Glomerular endothelial cell (primary cell): ENCODE measurements around the gene ANKRD26. TPM values are rescaled to one million over a fixed set of nuclear protein-coding genes. Genes with fewer than 3 reads are reported as not detected.
"Not testable (repeated sequence)": the region's sequence is repeated elsewhere in the genome, so short reads cannot be mapped to it uniquely, and the experiment has no call there.

ENCODE experiments used
- DNase-seq: peaks from one replicate; pipeline ENCODE4 v3.0.0-alpha.2; 2011; ENCODE audit warnings: low read depth, low spot score; ENCODE audit errors: extremely low read depth
- total RNA-seq: library from RNA; depleted of rRNA; stranded (reverse); fragments of >200 nt; gene quantifications from 2 replicates; pipeline ENCODE4 v1.2.3, GENCODE V29; 2015

ANKRD26 gene
- 3.3 and 6.2 TPM in 2 replicates for total RNA-seq

- DNase-seq: peak; percentile 87
Observed at GRCh38 chr10:27099916-27100812, at the start of gene ANKRD26. Gene ANKRD26 (minus strand): TSS chr10:27100494. CDS start chr10:27100326, 168 bp downstream.

DNA sequence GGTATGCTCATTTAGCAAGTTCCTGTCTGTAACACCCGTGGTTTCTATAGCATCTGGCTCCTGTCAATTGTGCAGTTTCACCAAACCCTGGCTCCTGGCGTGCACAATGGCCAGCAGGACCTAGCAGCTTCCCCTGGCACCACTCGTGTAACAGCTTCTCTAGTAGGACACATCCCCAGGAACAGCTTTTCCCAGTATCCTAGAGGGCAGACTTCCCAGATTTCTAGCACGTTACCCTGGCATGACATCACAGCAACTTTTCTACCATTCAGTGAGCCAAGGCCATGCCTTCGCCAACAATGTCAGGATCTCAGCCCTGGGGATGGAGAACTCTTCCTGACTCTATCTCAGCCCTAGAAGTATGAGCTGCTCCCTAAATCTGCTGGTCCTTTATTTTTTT, 47.4 kb upstream of the ANKRD26 start:
- no peak for DNase-seq

- DNase-seq: no peak
Observed at GRCh38 chr10:27145937-27146336, 45.6 kb upstream of the ANKRD26 start.

DNA sequence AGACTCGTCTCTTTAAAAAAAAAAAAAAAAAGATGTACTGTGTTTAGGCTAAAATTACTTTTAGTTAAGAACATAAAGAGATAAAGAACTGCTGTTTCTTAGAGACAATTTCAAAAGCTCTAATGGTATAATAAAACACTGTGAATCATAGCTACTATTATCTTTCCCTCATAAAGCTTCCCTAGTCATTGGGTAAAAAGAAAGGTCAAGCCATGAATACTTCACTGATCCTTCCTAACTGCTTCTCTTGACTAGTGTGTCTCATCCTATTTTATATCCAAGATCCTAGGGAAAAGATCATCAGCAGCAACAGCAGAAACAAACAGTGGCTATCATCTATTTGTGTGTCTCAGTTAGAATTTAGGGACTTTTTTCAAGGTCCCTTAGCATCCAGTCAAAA, 43.4 kb upstream of the ANKRD26 start:
- no peak for DNase-seq

- DNase-seq: no peak
Observed at GRCh38 chr10:27138277-27138676, 38.0 kb upstream of the ANKRD26 start.

DNA sequence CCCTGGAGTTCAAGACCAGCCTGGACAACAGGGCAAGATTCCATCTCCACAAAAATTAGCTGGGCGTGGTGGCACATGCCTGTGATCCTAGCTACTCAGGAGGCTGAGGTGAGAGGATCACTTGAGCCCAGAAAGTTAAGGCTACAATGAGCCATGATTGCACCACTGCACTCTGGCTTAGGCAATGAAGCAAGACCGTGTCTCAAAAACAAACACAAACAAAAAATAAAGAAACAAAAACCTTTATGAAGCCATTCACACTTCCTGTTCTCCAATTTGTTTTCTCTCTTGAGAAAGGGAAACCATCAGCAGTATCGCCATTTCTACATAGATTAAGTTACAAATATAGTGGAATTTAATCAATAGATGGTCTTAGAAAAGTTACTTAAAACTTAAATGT, 34.1 kb upstream of the ANKRD26 start:
- no peak for DNase-seq

GRCh38 chr10:27108165-27108564, 7.9 kb upstream of the ANKRD26 start:
- no peak for DNase-seq

DNA sequence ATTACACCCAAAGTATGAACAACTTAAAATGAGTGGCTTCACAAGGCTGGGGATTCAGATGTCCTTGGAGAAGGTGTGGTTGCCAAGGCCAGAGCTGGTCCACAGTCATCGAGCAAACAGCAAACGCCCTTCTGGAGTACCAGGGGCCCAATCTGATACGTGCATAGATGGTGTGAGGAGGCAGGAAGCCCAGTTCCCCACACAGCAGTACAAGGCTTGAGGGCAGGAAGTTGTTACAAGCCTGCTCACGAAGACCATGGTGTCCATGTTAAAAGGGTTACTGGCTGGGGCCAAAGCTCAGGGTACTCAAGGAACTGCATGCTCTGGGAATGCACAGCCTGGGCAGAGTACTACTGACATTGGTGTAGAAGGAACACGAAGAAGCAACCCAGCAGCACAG, 4.6 kb upstream of the ANKRD26 start:
- DNase-seq: no peak

DNA sequence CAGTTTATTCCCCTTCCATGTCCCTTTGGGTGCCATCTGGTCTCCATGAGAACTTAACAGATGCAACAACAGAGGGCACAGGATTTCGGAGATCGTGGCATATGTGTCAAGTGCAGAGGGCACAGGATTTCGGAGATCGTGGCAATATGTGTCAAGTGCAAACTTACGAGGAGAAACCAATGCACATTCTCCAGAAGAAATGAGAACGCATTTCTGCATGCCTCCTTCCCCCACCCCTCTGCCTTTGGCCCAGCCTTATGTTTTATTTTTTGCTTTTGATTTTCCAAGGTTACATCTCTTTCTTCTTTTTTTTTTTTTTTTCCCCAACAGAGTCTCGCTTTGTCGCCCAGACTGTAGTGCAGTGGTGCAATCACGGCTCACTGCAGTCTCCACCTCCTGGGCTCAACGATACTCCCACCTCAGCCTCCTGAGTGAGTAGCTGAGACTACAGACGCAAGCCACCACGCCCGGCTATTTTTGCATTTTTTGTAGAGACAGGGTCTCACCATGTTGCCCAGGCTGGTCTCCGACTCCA, 586 bp upstream of the ANKRD26 start:
- DNase-seq: peak; percentile 16

DNA sequence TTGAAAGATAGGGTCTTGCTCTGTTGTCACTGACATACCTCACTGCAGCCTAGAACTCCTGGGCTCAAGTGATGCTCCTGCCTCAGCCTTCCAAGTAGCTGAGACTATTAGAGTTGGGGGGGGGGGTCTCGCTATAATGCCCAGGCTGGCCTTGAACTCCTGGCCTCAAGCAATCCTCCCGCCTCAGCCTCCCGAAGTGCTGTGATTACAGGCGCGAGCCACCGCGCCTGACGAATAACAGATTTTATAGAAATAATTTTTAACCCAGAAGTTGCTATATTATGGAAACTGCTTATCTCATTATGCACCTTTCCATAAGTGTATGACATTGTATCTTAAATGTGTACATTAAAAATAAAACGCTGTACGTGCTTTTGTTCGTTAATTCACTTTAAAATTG, 846 bp downstream of the ANKRD26 start:
- DNase-seq: no peak

- DNase-seq: no peak
Observed at GRCh38 chr10:27088119-27089044, 11.9 kb downstream of the ANKRD26 start.

GRCh38 chr10:27072436-27073114, 27.7 kb downstream of the ANKRD26 start:
- DNase-seq: no peak

DNA sequence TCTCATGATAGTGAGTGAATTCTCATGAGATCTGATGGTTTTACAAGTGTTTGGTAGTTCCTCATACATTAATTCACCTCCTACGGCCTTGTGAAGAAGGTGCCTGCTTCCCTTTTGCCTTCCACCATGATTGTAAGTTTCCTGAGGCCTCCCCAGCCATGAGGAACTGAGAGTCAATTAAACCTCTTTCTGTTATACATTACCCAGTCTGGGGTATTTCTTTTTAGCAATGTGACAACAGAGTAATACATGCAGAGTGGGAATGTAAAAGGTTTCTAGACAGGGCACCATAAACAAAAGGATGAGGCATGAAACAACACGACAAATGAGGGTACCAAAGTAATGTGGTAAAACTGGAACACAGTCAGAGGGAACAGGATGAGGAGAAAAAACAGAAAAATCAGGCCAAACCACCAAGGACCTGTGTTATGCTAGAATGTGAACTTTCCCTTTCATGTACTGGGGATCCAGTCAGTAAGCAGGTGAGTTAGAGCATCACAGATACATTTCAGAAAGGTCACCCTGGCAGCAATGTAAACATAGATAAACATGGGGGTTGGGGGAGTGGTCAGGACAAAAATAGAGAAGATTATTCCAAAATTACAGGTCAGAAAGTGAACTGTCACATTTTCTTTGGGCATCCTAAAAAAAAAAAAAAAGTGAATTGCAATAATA, 31.9 kb downstream of the ANKRD26 start:
- no peak for DNase-seq

DNA sequence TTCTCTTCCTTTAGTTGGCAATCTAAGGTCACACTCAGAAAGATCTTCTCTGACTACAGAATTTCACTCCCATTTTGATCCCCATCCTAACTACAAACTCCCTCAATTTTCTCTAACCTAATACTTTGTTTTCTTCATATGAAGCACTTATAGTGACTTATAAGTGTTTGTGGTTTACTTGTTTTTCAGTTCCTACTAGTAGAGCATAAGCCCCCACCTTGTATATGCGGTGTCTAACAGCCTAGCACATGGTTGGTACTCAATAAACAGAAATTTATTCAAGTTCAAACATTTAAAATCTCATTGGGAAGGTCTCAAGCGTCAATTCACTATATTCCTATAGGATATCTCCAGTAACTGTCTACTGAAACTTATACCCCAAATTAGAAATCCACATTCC, 35.2 kb downstream of the ANKRD26 start:
- DNase-seq: no peak

DNA sequence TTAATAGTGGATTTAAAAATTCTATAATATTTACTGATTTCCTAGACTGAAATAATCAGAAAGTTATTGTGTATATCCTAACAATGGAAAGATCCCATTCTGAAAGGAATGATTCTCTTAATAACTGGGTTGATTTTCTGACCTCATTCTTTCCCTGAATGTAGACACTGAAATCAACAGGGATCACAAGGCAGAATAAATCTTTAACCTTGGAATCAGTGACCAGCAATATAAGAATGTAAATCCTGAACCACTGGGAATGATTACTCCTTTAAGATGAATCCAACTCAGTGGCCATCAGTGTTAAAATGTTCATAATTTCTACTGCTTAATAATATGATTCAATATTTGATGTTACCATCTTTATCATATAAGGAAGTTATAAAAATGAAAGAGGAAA, 47.6 kb downstream of the ANKRD26 start:
- DNase-seq: no peak

GRCh38 chr10:27045247-27045646, 55.0 kb downstream of the ANKRD26 start:
- not testable (repeated sequence) for DNase-seq

DNA sequence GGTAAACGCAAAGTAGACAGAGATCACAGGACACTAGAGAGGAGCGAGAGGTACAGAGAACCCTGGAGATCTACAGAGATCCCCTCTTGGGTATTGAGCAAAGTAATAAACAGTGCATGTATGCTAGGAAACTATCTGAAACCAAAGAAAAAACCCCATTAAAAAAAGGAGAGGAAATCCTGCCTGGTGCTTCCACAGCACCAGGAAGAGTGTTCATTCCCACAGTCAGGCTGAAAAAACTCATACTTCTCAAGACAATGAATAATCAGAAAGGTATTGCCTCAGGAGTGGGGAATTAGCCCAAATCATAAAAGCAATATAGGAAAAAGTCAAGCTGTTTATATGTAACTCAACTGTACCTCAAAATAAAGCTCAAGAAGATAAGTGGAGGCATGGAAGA, 59.1 kb downstream of the ANKRD26 start:
- DNase-seq: peak; percentile 27

DNA sequence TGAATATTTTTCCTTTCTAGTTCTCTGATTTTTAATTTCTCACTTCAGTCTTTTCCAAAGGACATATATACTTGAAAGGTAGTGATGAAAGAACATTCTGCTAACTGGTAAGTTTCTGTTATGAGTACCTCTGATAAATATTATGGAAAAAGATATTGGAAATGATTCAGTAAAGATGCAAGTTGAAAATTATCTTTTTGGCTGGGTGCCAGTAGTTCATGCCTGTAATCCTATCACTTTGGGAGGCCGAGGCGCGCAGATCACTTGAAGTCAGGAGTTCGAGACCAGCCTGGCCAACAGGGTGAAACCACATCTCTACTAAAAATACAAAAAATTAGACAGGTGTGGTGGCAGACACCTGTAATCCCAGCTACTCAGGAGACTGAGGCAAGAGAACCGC, 62.1 kb downstream of the ANKRD26 start:
- DNase-seq: no peak

GRCh38 chr10:27035163-27035562, 65.1 kb downstream of the ANKRD26 start:
- no peak for DNase-seq

DNA sequence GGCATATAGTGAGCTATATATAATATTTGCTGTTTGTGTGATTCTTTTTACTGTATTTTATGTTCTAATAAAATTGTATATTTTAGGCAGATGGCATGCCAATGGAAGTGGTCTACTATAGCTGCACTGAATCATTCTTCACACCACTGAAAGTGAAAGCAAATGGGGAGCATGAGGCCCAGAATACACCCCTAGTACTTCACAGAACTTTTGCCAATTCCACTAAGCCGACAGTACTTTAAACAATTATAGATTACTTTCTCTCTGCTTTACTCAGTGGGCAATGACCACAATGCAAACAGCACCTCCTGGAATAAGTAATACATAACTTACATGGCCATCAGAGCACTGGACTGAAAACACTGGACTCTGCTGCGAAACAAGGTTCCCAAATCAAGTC, 70.2 kb downstream of the ANKRD26 start:
- DNase-seq: no peak
